ENCODE measurements around the gene CCDC171.

GRCh38 chr9:15521254-15521653 is 31.6 kb upstream of the CCDC171 start:
- TF ChIP-seq CTCF (IDR thresholded peaks at IDR 0.05) (no peak), POLR2A (IDR thresholded peaks at IDR 0.05) (no peak)
